Transverse colon (tissue), 4 donors: Measurements from ENCODE around the gene HEYL.

Experiments
- EP300 ChIP-seq: sonication (generic); formaldehyde crosslinking; IDR thresholded peaks from one replicate; pipeline ENCODE4 v1.6.1; 2017; ENCODE audit warnings: antibody characterized with exemption, low read depth
- POLR2A ChIP-seq: fragments of 450-650 bp; IDR thresholded peaks from one replicate; pipeline ENCODE4 v1.6.1; 2016; ENCODE audit warnings: antibody characterized with exemption, mild to moderate bottlenecking, moderate library complexity
- POLR2AphosphoS5 ChIP-seq, 3 donors: sonication (generic); formaldehyde crosslinking; IDR thresholded peaks; one replicate each; pipeline ENCODE4 v1.6.1; 2016; ENCODE audit warnings: antibody characterized with exemption in 3 of 3
- TF ChIP-seq, protein P1 (sequence below), 5 experiments: fragments of 200-600 bp in 3 of 5; fragments of 450-650 bp in 2 of 5; sonication (generic) in 3 of 5; IDR thresholded peaks; 1 replicate in 2 of 5; 2 replicates in 3 of 5; pipeline ENCODE4 v1.5.1; 2016 to 2017; ENCODE audit warnings: antibody characterized with exemption in 5 of 5, inconsistent platforms in 3 of 5, mild to moderate bottlenecking in 2 of 5, moderate library complexity in 1 of 5

DNA sequence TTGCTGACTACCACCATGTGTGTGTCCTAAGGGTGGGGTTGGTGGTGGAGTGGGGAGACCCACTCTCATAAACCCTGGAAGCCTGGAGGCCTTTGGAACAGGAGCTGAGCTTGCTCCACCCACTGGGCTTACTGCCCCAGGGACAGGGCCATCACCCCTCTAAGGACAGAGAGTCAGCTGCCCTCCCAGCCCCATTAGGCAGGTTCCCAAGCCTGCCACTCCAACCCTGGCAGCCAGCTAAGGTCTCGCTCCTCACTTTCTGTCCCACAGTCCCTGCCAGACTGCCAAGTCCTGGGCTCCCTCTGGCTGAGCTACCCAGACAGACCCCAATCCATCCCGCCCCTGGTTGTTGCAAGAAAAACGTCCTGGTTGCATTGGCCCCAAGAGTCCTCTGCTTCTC lies 28.7 kb upstream of the HEYL start:
- TF ChIP-seq POLR2A (no peak), POLR2AphosphoS5 (IDR thresholded peaks at IDR 0.05) (no peak), EP300 (no peak)
- TF ChIP-seq, protein P1, sequence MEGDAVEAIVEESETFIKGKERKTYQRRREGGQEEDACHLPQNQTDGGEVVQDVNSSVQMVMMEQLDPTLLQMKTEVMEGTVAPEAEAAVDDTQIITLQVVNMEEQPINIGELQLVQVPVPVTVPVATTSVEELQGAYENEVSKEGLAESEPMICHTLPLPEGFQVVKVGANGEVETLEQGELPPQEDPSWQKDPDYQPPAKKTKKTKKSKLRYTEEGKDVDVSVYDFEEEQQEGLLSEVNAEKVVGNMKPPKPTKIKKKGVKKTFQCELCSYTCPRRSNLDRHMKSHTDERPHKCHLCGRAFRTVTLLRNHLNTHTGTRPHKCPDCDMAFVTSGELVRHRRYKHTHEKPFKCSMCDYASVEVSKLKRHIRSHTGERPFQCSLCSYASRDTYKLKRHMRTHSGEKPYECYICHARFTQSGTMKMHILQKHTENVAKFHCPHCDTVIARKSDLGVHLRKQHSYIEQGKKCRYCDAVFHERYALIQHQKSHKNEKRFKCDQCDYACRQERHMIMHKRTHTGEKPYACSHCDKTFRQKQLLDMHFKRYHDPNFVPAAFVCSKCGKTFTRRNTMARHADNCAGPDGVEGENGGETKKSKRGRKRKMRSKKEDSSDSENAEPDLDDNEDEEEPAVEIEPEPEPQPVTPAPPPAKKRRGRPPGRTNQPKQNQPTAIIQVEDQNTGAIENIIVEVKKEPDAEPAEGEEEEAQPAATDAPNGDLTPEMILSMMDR (IDR thresholded peaks at IDR 0.05) = no peak
